SIG-M5 (cell line): ENCODE data around the gene LYRM1.

ENCODE experiments used
- DNase-seq: peaks from one replicate; lab custom pipeline; 2025; lab: John Stamatoyannopoulos, UW

Gene LYRM1

GRCh38 chr16:20871941-20872815 lies 28.4 kb upstream of the LYRM1 start:
- DNase-seq: no peak

GRCh38 chr16:20873331-20873730 lies 27.2 kb upstream of the LYRM1 start:
- DNase-seq: no peak

GRCh38 chr16:20874088-20874581 lies 26.4 kb upstream of the LYRM1 start:
- DNase-seq: no peak

DNA sequence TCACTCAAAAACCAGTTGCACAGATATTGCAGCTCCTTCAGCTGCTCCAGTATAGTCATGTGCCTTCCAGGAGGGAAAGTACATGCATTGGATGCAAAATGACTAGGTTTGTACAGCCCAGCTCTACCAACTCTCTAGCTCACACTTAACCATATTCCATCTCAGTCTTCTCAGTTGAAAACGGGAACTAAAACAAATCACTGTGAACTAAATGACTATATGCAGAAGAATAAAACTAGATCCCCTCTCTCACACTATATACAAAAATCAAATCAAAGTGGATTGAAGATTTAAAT lies 25.3 kb upstream of the LYRM1 start:
- DNase-seq: no peak

- no peak for DNase-seq
Measured at GRCh38 chr16:20878682-20879147, 21.9 kb upstream of the LYRM1 start.

DNA sequence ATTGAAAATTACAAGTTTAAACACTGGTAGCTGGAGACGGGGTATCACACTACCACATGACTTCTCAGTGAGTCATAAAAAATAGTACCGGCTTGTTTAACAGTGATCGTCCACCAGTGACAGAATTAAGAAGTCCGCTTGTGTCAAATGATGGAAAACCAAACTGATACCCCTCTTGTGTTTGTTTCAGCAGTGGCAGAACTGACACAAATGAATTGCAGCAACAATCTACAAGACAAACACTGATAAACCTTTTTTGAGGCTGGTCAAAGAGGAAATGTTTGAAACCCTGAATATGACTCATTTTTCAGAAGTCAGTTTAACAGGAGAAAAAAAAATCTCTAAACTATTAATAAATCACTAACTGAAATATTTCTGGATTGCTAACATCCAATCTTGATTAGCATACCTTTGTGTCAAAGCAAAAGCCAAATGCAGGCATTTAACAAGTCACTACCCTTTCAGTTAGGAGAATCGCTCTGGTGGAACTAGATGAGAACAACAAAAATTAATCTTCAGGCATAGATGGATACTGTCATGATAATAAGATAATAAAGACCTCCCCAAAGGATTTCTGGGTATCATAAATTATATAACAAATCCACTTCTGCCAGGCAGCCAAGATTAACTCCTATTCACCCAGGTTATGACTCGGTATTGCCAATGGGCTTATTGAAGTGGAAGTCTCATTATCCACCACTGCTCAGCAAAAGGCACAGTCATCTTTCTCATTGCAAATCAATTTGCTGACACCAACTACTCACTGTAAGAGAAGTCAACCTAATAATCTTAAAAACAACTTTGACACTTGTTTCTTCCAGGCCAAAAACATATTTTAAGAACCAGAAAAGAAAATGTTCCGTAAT lies 21.2 kb upstream of the LYRM1 start:
- DNase-seq: no peak

DNA sequence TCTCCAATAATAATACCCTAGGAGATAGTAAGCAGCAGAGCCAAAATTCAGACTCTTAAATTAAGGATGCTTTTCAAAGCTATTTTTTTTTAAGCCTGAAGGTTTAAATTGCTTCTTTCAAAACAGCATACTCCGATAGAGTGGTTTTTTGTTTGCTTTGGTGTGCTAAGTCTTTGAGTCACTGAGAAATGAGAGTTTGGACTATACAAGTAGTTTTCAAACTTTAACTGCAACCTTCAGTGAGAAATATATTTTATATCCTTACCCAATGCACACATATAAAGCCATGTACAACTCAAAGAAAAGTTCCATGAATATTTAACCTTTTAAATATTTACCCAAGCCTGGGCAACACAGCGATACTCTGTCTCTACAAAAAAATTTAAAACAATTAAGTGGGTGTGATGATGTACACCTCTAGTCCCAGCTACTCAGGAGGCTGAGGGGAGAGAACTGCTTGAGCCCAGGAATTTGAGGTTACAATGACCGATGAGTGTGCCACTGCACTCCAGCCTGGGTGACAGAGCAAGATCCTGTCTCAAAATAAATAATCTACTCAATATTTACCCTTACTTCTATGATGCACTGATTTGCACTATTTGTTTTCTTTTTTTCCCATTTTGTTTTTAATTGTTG lies 19.6 kb upstream of the LYRM1 start:
- no peak for DNase-seq

DNA sequence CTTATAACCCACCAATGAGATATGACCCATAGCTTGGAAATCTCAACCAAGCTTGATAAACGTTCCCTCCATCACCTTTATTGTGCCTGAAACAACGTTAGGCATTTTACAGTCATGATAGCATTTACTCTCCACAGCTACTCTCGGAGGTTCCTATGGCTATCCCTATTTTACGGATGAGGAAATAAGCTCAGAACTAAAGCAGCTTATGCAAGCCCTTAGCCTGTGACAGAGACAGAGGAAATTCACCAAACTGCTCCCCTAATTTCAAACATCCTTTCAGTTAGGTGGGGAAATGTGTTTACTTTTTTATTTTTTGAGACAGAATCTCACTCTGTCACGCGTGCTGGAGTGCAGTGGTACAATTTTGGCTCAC lies 19.1 kb upstream of the LYRM1 start:
- DNase-seq: no peak

- DNase-seq: no peak
Measured at GRCh38 chr16:20883554-20884239, 16.9 kb upstream of the LYRM1 start.

DNA sequence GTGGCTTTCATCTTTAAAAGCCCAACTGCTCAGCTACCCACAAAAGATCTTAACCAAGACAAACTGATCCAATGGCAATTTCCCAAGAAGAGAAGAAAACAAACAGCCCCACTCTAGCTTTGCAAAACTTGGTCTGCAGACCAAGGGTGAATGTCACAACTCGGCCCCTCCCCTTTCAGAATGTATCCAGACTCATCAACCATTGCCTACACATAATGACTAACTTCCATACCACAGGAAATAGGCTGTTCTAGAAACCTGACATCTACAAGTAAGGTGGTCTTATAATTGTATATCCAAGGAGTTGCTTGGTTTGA lies 16.4 kb upstream of the LYRM1 start:
- no peak for DNase-seq

- DNase-seq: no peak
Measured at GRCh38 chr16:20886320-20886719, 14.3 kb upstream of the LYRM1 start.

DNA sequence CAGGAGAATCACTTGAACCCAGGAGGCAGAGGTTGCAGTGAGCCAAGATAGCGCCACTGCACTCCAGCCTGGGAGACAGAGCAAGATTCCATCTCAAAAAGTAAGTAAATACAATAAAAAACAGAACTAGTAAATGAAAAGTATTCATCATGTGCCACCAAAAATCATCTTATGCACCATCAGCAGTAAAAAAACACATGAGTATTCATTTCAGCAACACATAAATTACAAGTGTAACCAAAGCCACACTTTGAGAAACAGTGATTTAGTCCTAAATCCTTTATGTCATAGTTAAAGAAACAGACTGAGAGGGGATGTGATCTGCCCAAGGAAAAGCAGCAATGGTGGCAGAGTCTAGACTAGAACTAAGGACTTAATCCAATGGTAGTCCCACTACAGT lies 13.4 kb upstream of the LYRM1 start:
- DNase-seq: no peak

DNA sequence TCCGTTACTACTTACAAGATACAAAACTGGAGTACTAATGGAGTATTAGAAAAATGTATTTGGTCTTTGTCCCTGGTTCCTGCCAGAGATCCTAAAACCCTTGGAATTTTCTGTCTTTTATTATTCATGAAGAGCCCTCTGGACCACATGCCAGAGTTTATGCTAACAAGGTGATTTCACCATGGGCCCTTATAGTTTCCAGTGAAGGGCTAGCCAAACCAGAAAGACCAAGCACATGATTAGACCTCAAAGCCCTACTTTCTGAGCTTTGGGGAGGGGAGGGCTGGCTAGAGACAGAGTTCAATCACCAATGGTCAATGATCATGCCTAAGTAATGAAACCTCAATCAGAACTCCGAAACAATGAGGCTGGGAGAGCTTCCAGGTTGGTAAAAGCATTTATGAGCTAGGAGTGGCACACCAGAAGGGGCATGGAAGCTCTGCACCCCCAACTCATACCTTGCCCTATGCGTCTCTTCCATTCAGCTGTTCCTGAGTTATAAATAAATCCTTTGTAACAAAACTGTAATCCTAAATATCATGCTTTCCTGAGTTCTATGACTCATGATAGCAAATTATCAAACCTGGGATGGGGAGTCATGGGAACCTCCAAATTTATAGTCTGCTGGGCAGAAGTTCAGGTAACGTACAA lies 10.8 kb upstream of the LYRM1 start:
- no peak for DNase-seq

DNA sequence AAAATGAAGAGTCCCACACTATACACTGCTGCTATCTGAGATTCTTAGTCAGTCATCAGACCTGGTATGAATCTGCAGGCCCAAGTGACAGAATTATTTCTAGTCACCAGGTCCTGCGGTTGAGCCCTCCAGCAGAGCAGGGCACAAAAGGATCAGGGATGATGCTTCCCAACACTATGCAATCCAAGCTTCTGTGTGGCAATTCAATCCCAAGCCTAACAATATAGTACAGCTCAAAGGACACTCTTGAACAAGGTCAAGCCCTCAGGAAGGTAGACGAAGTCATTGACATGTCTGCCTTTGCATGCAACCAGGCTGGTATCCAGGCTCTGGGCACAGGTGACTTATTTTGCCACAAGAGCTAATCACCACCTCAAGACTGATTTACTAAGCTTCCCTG lies 6.2 kb upstream of the LYRM1 start:
- no peak for DNase-seq

DNA sequence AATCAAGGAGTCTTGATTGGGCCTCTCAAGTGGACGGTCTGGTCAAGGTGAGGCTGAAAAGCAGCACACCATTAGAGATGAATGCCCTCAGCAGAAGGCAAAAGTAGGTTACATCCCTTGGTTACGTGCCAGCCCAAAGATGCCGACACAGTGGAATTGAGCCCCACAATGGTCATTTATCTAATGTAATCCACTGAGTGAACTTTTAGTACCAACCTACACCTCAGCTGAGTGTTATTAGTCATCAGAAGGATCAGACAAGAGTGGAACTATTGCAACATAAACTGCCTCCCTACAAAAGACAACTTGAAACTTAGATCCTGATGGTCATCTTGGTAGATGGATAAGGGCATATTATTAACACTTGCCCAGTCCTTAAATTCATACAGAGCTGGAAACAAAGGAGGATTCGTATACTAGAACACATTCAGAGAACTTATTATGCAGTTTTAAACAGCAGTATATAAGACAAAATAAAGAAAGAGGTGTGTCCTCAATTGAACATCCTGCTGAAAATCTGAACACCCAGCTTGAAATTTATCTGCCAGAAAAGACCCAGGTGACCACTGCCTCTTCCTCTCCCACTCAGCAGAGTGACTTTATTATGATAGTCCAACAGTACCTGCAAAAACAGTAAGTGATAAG lies 3.2 kb upstream of the LYRM1 start:
- no peak for DNase-seq

GRCh38 chr16:20897922-20898321 lies 2.6 kb upstream of the LYRM1 start:
- DNase-seq: no peak

DNA sequence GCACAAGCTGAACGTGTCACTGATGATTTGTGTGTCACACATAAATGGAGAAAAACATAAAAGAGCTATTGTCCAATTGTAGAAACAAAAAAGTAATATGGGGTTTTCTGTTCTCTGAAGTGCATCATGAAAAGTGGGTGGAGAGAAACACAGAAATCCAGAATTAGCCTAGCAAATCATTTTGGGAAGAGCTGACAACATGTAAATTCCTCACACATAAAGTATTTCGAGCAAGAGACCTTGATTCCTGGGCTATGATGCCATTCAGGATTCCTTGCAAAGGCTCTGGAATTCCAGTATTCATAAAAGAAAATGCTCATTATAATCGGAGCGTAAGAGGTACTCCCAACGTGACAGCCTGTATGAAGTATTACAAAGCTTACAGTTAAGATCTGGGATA lies 1.5 kb upstream of the LYRM1 start:
- DNase-seq: no peak

- no peak for DNase-seq
Measured at GRCh38 chr16:20899477-20900298, 883 bp upstream of the LYRM1 start.

- no peak for DNase-seq
Measured at GRCh38 chr16:20901068-20901435, 481 bp downstream of the LYRM1 start.

DNA sequence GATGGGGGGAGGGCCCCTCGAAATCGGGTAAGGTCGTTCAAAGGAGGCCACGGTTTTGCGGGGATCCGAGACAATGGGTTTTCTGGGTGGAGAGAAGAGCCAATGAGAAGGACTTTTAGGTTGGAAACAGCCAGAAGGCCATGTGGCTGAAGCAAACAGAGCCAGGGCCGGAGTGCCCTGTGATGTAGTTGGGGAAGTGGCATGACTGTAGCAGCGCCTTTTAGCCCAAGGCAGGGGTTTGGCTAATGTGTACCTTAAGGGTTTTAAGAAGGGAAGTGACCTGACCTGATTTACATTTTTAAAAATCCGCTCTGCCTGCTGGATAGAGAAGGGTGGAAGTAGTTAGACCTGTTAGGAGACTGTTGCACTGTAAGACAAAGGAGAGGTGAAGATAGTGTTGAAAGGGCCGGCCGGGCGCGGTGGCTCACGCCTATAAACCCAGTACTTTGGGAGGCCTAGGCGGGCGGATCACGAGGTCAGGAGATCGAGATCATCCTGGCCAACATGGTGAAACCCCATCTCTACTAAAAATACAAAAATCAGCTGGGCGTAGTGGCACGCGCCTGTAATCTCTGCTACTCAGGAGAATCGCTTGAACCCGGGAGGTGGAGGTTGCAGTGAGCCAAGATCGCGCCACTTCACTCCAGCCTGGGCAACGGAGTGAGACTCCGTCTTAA lies 1.0 kb downstream of the LYRM1 start:
- no peak for DNase-seq
